ENCODE measurements around the gene ADAM8.

DNA sequence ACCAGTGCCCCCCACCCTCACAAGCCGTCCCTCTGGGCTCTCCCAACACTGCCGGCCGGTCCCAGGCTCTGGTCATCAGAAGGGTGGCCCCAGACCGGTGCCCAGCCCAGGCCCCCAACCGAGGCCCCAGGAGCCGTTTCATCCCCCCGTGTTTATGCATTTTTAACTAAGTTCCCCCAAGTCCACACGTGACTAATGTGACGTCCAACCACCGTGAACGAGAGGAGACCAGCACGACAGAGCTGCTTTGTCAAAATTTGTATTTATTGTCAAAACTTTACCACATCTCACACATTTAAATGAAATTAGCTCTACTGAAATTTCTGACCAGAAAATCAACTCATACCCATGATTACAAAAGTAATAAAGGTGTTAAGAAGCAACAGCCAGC lies 30.4 kb downstream of the ADAM8 start:
- TF ChIP-seq, protein P1, sequence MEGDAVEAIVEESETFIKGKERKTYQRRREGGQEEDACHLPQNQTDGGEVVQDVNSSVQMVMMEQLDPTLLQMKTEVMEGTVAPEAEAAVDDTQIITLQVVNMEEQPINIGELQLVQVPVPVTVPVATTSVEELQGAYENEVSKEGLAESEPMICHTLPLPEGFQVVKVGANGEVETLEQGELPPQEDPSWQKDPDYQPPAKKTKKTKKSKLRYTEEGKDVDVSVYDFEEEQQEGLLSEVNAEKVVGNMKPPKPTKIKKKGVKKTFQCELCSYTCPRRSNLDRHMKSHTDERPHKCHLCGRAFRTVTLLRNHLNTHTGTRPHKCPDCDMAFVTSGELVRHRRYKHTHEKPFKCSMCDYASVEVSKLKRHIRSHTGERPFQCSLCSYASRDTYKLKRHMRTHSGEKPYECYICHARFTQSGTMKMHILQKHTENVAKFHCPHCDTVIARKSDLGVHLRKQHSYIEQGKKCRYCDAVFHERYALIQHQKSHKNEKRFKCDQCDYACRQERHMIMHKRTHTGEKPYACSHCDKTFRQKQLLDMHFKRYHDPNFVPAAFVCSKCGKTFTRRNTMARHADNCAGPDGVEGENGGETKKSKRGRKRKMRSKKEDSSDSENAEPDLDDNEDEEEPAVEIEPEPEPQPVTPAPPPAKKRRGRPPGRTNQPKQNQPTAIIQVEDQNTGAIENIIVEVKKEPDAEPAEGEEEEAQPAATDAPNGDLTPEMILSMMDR (IDR thresholded peaks at IDR 0.05), result no peak
- no peak for TF ChIP-seq POLR2A (IDR thresholded peaks at IDR 0.05)
